Mesothelial cell of epicardium (in vitro differentiated cells): ENCODE results near the gene NLGN1. TPM values are rescaled to one million over a fixed set of nuclear protein-coding genes. Genes with fewer than 3 reads are reported as not detected.

Source experiments
- DNase-seq, 2 experiments: peaks; one replicate each; pipeline ENCODE4 v3.0.0; 2021; ENCODE audit warnings: low spot score in 2 of 2; ENCODE audit not compliant: unreplicated experiment in 2 of 2
- H3K27ac Mint-ChIP-seq: 2 replicates; pipeline ENCODE4 v1.8.0; 2021; ENCODE audit warnings: mixed read lengths
- H3K27me3 Mint-ChIP-seq: 2 replicates; pipeline ENCODE4 v1.8.0; 2021; ENCODE audit warnings: low read depth, mixed read lengths
- H3K36me3 Mint-ChIP-seq: 2 replicates; pipeline ENCODE4 v1.8.0; 2021; ENCODE audit warnings: mixed read lengths
- H3K4me1 Mint-ChIP-seq: 2 replicates; pipeline ENCODE4 v1.8.0; 2021; ENCODE audit warnings: mixed read lengths
- H3K4me3 Mint-ChIP-seq: 2 replicates; pipeline ENCODE4 v1.8.0; 2021; ENCODE audit warnings: mild to moderate bottlenecking, moderate library complexity, mixed read lengths
- H3K9me3 Mint-ChIP-seq: 2 replicates; pipeline ENCODE4 v1.8.0; 2021; ENCODE audit warnings: mixed read lengths
- CTCF ChIP-seq: fragments of 200-600 bp; sonication (generic); IDR thresholded peaks from one replicate; pipeline ENCODE4 v1.5.0; 2021; ENCODE audit warnings: antibody characterized with exemption; ENCODE audit not compliant: unreplicated experiment
- total RNA-seq: library from RNA; stranded (reverse); gene quantifications from 3 replicates; pipeline ENCODE4 v1.2.1, GENCODE V29; 2021

The NLGN1 gene
- total RNA-seq, 1 donor from 2014 or later, result 4.2 TPM

DNA sequence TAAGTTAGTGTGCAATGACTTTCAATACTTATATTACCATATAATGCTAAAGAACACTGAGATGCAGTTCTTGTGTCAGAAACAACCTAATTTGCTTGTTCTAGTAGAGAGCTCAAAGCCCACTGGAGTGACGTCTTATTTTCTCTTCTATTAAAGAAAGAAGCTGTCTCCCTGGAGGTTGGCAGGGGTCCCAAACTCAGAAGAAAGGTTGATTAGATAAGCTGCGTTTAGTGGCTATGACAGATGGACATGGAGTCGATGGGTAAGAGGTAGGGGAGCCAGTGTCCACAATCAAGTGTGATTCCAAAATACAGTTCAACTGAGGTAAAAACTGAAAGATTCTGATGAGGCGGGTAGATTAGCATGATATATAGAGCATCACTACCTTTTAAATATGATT lies 363.6 kb downstream of the NLGN1 start:
- TF ChIP-seq CTCF, result no peak
- DNase-seq, result no peak
- H3K4me3 Mint-ChIP-seq, result no peak overlapping the region

DNA sequence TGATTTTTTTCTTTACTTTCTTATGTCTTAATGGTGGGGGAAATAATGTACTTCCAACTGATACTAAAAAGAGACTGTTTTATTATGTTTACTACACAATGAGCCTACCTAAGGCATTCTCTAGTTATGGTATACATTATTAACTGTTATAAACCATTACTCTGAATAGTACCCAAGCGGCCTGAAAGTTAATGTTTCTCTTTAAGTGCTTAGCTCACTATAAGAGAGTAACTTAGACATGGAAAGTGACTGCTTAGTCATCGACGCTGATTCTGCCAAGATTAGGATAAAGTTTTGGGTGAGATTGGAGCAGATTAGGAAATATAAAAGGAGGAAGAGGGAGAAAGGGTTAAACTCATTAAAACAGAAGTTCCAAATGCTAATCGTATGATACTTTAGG lies 365.0 kb downstream of the NLGN1 start:
- no peak for DNase-seq
- Mint-ChIP-seq H3K4me1 (peaks cover 9% of the 10 kb centered on the region), H3K4me3 (no peak overlapping the region), H3K9me3 (peaks cover 3% of the 10 kb centered on the region), H3K27me3 (no peaks in the 10 kb centered on the region), H3K36me3 (no peaks in the 10 kb centered on the region), H3K27ac (no peak overlapping the region)
- TF ChIP-seq CTCF, result no peak

More for the DNA sequence above, 363.6 kb downstream of the NLGN1 start:
- Mint-ChIP-seq H3K36me3 (no peaks in the 10 kb centered on the region), H3K27me3 (no peaks in the 10 kb centered on the region), H3K9me3 (peaks cover 3% of the 10 kb centered on the region), H3K4me1 (peaks cover 9% of the 10 kb centered on the region), H3K27ac (no peak overlapping the region)

- Mint-ChIP-seq H3K27me3 (no peaks in the 10 kb centered on the region), H3K27ac (no peak overlapping the region), H3K9me3 (peaks cover 3% of the 10 kb centered on the region), H3K4me1 (no peaks in the 10 kb centered on the region), H3K4me3 (no peak overlapping the region), H3K36me3 (no peaks in the 10 kb centered on the region)
- no peak for DNase-seq
- no peak for TF ChIP-seq CTCF
These were observed 372.5 kb downstream of the NLGN1 start for GRCh38 chr3:173770011-173770410.

DNA sequence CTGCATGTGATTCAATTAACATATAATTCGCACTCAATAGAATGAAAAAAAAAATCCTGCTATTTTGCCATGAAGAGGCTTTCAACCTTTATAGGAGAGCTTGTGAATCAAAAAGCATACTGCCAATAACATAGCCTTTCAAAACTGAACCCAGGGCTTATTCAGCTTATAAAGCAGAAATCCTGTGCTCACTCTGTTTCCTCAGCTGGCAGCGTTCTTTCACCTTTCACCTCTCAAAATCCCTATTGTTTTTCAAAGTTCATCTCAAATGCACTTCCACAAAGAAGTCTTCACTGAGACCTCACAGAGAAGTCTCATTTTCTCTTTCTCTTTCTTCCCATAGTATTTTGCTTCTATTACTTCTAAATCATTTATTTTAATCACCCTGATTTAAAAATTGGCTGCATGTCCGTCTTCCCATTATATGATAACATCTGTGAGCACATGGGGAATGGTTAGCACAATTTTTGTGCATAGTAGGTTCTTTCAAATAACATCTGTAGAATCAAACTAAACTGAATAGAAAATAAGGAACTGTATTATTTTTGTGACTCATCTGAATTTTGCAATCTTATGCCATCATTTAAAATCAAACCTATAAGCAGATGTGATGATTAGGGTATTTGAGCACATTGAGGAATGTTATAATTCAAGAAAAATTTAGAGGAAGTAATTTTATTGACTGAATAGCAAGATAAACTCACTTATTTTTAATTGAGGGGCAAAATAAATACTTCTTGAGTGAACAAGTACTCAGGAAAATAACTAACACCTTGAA lies 373.4 kb downstream of the NLGN1 start:
- no peak for DNase-seq
- H3K27ac Mint-ChIP-seq, result no peak overlapping the region
- no peak overlapping the region for H3K4me3 Mint-ChIP-seq
- peaks cover 3% of the 10 kb centered on the region for H3K9me3 Mint-ChIP-seq
- no peaks in the 10 kb centered on the region for H3K36me3 Mint-ChIP-seq
- H3K27me3 Mint-ChIP-seq, result no peaks in the 10 kb centered on the region
- no peak for TF ChIP-seq CTCF
- H3K4me1 Mint-ChIP-seq, result no peaks in the 10 kb centered on the region

GRCh38 chr3:173773800-173774199 lies 376.3 kb downstream of the NLGN1 start:
- H3K4me1 Mint-ChIP-seq, result no peaks in the 10 kb centered on the region

More at GRCh38 chr3:173773800-173774199, 376.3 kb downstream of the NLGN1 start:
- no peak for TF ChIP-seq CTCF
- no peaks in the 10 kb centered on the region for H3K36me3 Mint-ChIP-seq
- no peak for DNase-seq
- no peak overlapping the region for H3K4me3 Mint-ChIP-seq
- no peaks in the 10 kb centered on the region for H3K27me3 Mint-ChIP-seq
- peaks cover 3% of the 10 kb centered on the region for H3K9me3 Mint-ChIP-seq
- H3K27ac Mint-ChIP-seq, result no peak overlapping the region
